ENCODE results near the gene PGR. TPM values are rescaled to one million over a fixed set of nuclear protein-coding genes. Genes with fewer than 3 reads are reported as not detected.
A peak's percentile ranks its signal among the peaks of the same experiment; 100 is the strongest.

PGR gene
- total and polyA plus RNA-seq, 2 donors, result 0.05 to 0.07 TPM

GRCh38 chr11:101049123-101049522, 80.5 kb downstream of the PGR start:
- no peaks in the 10 kb centered on the region for H3K27me3 ChIP-seq (ENCODE audit: control insufficient read depth in 2 of 2, insufficient read depth in 1 of 2, low read length in 1 of 2)
- H3K27ac ChIP-seq (ENCODE audit: low read depth in 1 of 2, low read length in 1 of 2), result no peak overlapping the region
- H3K4me1 ChIP-seq (ENCODE audit: control insufficient read depth in 2 of 2, insufficient read depth in 2 of 2, low read length in 2 of 2), result no peaks in the 10 kb centered on the region
- H3K9me3 ChIP-seq (ENCODE audit: control insufficient read depth in 2 of 2, insufficient read depth in 1 of 2, low read length in 1 of 2), result no peaks in the 10 kb centered on the region
- WGBS, result 77% methylated on average over 4 of the region's 4 CpGs
- DNase-seq (ENCODE audit: low read depth in 6 of 9, low spot score in 9 of 9), result no peak
- H3K4me3 ChIP-seq (ENCODE audit: low read length in 2 of 2), result no peak overlapping the region
- no peaks in the 10 kb centered on the region for H3K36me3 ChIP-seq (ENCODE audit: control insufficient read depth in 2 of 2, insufficient read depth in 2 of 2, low read length in 1 of 2)

GRCh38 chr11:101048479-101048878, 81.1 kb downstream of the PGR start:
- H3K4me3 ChIP-seq (ENCODE audit: low read length in 2 of 2), result no peak overlapping the region
- H3K27me3 ChIP-seq (ENCODE audit: control insufficient read depth in 2 of 2, insufficient read depth in 1 of 2, low read length in 1 of 2), result no peaks in the 10 kb centered on the region
- H3K4me1 ChIP-seq (ENCODE audit: control insufficient read depth in 2 of 2, insufficient read depth in 2 of 2, low read length in 2 of 2), result no peaks in the 10 kb centered on the region
- no peak overlapping the region for H3K27ac ChIP-seq (ENCODE audit: low read depth in 1 of 2, low read length in 1 of 2)
- no peaks in the 10 kb centered on the region for H3K9me3 ChIP-seq (ENCODE audit: control insufficient read depth in 2 of 2, insufficient read depth in 1 of 2, low read length in 1 of 2)
- H3K36me3 ChIP-seq (ENCODE audit: control insufficient read depth in 2 of 2, insufficient read depth in 2 of 2, low read length in 1 of 2), result no peaks in the 10 kb centered on the region
- WGBS, result 96% methylated on average over 5 of the region's 5 CpGs
- DNase-seq (ENCODE audit: low read depth in 6 of 9, low spot score in 9 of 9), result no peak

GRCh38 chr11:101046947-101047346, 82.7 kb downstream of the PGR start:
- WGBS, result 92% methylated on average over 2 of the region's 2 CpGs
- Histone ChIP-seq H3K4me1 (ENCODE audit: control insufficient read depth in 2 of 2, insufficient read depth in 2 of 2, low read length in 2 of 2) (no peaks in the 10 kb centered on the region), H3K9me3 (ENCODE audit: control insufficient read depth in 2 of 2, insufficient read depth in 1 of 2, low read length in 1 of 2) (no peaks in the 10 kb centered on the region), H3K27me3 (ENCODE audit: control insufficient read depth in 2 of 2, insufficient read depth in 1 of 2, low read length in 1 of 2) (no peaks in the 10 kb centered on the region), H3K4me3 (ENCODE audit: low read length in 2 of 2) (no peak overlapping the region), H3K36me3 (ENCODE audit: control insufficient read depth in 2 of 2, insufficient read depth in 2 of 2, low read length in 1 of 2) (no peaks in the 10 kb centered on the region), H3K27ac (ENCODE audit: low read depth in 1 of 2, low read length in 1 of 2) (no peak overlapping the region)
- no peak for DNase-seq (ENCODE audit: low read depth in 6 of 9, low spot score in 9 of 9)

- WGBS, result 99% methylated on average over 1 of the region's 1 CpG
- Histone ChIP-seq H3K9me3 (ENCODE audit: control insufficient read depth in 2 of 2, insufficient read depth in 1 of 2, low read length in 1 of 2) (no peaks in the 10 kb centered on the region), H3K36me3 (ENCODE audit: control insufficient read depth in 2 of 2, insufficient read depth in 2 of 2, low read length in 1 of 2) (no peaks in the 10 kb centered on the region), H3K4me3 (ENCODE audit: low read length in 2 of 2) (no peak overlapping the region), H3K4me1 (ENCODE audit: control insufficient read depth in 2 of 2, insufficient read depth in 2 of 2, low read length in 2 of 2) (no peaks in the 10 kb centered on the region), H3K27me3 (ENCODE audit: control insufficient read depth in 2 of 2, insufficient read depth in 1 of 2, low read length in 1 of 2) (no peaks in the 10 kb centered on the region), H3K27ac (ENCODE audit: low read depth in 1 of 2, low read length in 1 of 2) (no peak overlapping the region)
- no peak for DNase-seq (ENCODE audit: low read depth in 6 of 9, low spot score in 9 of 9)
Measured at GRCh38 chr11:101045415-101045814, 84.2 kb downstream of the PGR start.

GRCh38 chr11:101043940-101044339, 85.7 kb downstream of the PGR start:
- Histone ChIP-seq H3K27me3 (ENCODE audit: control insufficient read depth in 2 of 2, insufficient read depth in 1 of 2, low read length in 1 of 2) (no peaks in the 10 kb centered on the region), H3K9me3 (ENCODE audit: control insufficient read depth in 2 of 2, insufficient read depth in 1 of 2, low read length in 1 of 2) (no peaks in the 10 kb centered on the region), H3K4me1 (ENCODE audit: control insufficient read depth in 2 of 2, insufficient read depth in 2 of 2, low read length in 2 of 2) (no peaks in the 10 kb centered on the region), H3K27ac (ENCODE audit: low read depth in 1 of 2, low read length in 1 of 2) (no peak overlapping the region), H3K4me3 (ENCODE audit: low read length in 2 of 2) (no peak overlapping the region), H3K36me3 (ENCODE audit: control insufficient read depth in 2 of 2, insufficient read depth in 2 of 2, low read length in 1 of 2) (no peaks in the 10 kb centered on the region)
- WGBS, result 99% methylated on average over 1 of the region's 1 CpG
- no peak for DNase-seq (ENCODE audit: low read depth in 6 of 9, low spot score in 9 of 9)

GRCh38 chr11:101035872-101036271, 93.7 kb downstream of the PGR start:
- H3K4me1 ChIP-seq (ENCODE audit: control insufficient read depth in 2 of 2, insufficient read depth in 2 of 2, low read length in 2 of 2), result no peaks in the 10 kb centered on the region
- H3K4me3 ChIP-seq (ENCODE audit: low read length in 2 of 2), result no peak overlapping the region
- H3K9me3 ChIP-seq (ENCODE audit: control insufficient read depth in 2 of 2, insufficient read depth in 1 of 2, low read length in 1 of 2), result no peaks in the 10 kb centered on the region
- DNase-seq (ENCODE audit: low read depth in 6 of 9, low spot score in 9 of 9), result no peak
- H3K27me3 ChIP-seq (ENCODE audit: control insufficient read depth in 2 of 2, insufficient read depth in 1 of 2, low read length in 1 of 2), result no peaks in the 10 kb centered on the region
- H3K36me3 ChIP-seq (ENCODE audit: control insufficient read depth in 2 of 2, insufficient read depth in 2 of 2, low read length in 1 of 2), result no peaks in the 10 kb centered on the region
- no peak overlapping the region for H3K27ac ChIP-seq (ENCODE audit: low read depth in 1 of 2, low read length in 1 of 2)
- WGBS, result 64% methylated on average over 1 of the region's 1 CpG

- Histone ChIP-seq H3K36me3 (ENCODE audit: control insufficient read depth in 2 of 2, insufficient read depth in 2 of 2, low read length in 1 of 2) (no peaks in the 10 kb centered on the region), H3K27ac (ENCODE audit: low read depth in 1 of 2, low read length in 1 of 2) (no peak overlapping the region), H3K4me1 (ENCODE audit: control insufficient read depth in 2 of 2, insufficient read depth in 2 of 2, low read length in 2 of 2) (no peaks in the 10 kb centered on the region), H3K9me3 (ENCODE audit: control insufficient read depth in 2 of 2, insufficient read depth in 1 of 2, low read length in 1 of 2) (no peaks in the 10 kb centered on the region), H3K4me3 (ENCODE audit: low read length in 2 of 2) (no peak overlapping the region), H3K27me3 (ENCODE audit: control insufficient read depth in 2 of 2, insufficient read depth in 1 of 2, low read length in 1 of 2) (no peaks in the 10 kb centered on the region)
- DNase-seq (ENCODE audit: low read depth in 6 of 9, low spot score in 9 of 9), result peak in 2 of 9 donors; percentile 2 to 5
- WGBS, result 87% methylated on average over 4 of the region's 4 CpGs
Measured at GRCh38 chr11:101034076-101034475, 95.5 kb downstream of the PGR start.

GRCh38 chr11:101032991-101033390, 96.6 kb downstream of the PGR start:
- H3K4me1 ChIP-seq (ENCODE audit: control insufficient read depth in 2 of 2, insufficient read depth in 2 of 2, low read length in 2 of 2), result no peaks in the 10 kb centered on the region

GRCh38 chr11:101031713-101032112, 97.9 kb downstream of the PGR start:
- Histone ChIP-seq H3K9me3 (ENCODE audit: control insufficient read depth in 2 of 2, insufficient read depth in 1 of 2, low read length in 1 of 2) (no peaks in the 10 kb centered on the region), H3K36me3 (ENCODE audit: control insufficient read depth in 2 of 2, insufficient read depth in 2 of 2, low read length in 1 of 2) (no peaks in the 10 kb centered on the region), H3K27ac (ENCODE audit: low read depth in 1 of 2, low read length in 1 of 2) (no peak overlapping the region), H3K4me1 (ENCODE audit: control insufficient read depth in 2 of 2, insufficient read depth in 2 of 2, low read length in 2 of 2) (no peaks in the 10 kb centered on the region), H3K4me3 (ENCODE audit: low read length in 2 of 2) (no peak overlapping the region), H3K27me3 (ENCODE audit: control insufficient read depth in 2 of 2, insufficient read depth in 1 of 2, low read length in 1 of 2) (no peaks in the 10 kb centered on the region)
- 90% methylated on average over 3 of the region's 3 CpGs for whole genome bisulfite sequencing
- no peak for DNase-seq (ENCODE audit: low read depth in 6 of 9, low spot score in 9 of 9)

More at GRCh38 chr11:101032991-101033390, 96.6 kb downstream of the PGR start:
- no peak for DNase-seq (ENCODE audit: low read depth in 6 of 9, low spot score in 9 of 9)
- no peak overlapping the region for H3K4me3 ChIP-seq (ENCODE audit: low read length in 2 of 2)
- no peaks in the 10 kb centered on the region for H3K9me3 ChIP-seq (ENCODE audit: control insufficient read depth in 2 of 2, insufficient read depth in 1 of 2, low read length in 1 of 2)
- no peaks in the 10 kb centered on the region for H3K36me3 ChIP-seq (ENCODE audit: control insufficient read depth in 2 of 2, insufficient read depth in 2 of 2, low read length in 1 of 2)
- no peak overlapping the region for H3K27ac ChIP-seq (ENCODE audit: low read depth in 1 of 2, low read length in 1 of 2)
- no peaks in the 10 kb centered on the region for H3K27me3 ChIP-seq (ENCODE audit: control insufficient read depth in 2 of 2, insufficient read depth in 1 of 2, low read length in 1 of 2)

- no peaks in the 10 kb centered on the region for H3K27me3 ChIP-seq (ENCODE audit: control insufficient read depth in 2 of 2, insufficient read depth in 1 of 2, low read length in 1 of 2)
- 81% methylated on average over 1 of the region's 1 CpG for WGBS
- DNase-seq (ENCODE audit: low read depth in 6 of 9, low spot score in 9 of 9), result peak in 1 of 9 donors; percentile 6
- H3K36me3 ChIP-seq (ENCODE audit: control insufficient read depth in 2 of 2, insufficient read depth in 2 of 2, low read length in 1 of 2), result no peaks in the 10 kb centered on the region
- H3K4me1 ChIP-seq (ENCODE audit: control insufficient read depth in 2 of 2, insufficient read depth in 2 of 2, low read length in 2 of 2), result no peaks in the 10 kb centered on the region
- no peak overlapping the region for H3K27ac ChIP-seq (ENCODE audit: low read depth in 1 of 2, low read length in 1 of 2)
- no peak overlapping the region for H3K4me3 ChIP-seq (ENCODE audit: low read length in 2 of 2)
- no peaks in the 10 kb centered on the region for H3K9me3 ChIP-seq (ENCODE audit: control insufficient read depth in 2 of 2, insufficient read depth in 1 of 2, low read length in 1 of 2)
Measured at GRCh38 chr11:101030692-101031091, 98.9 kb downstream of the PGR start.

Data from thymus (tissue), 11 donors.